Epidermal melanocyte (primary cell): ENCODE data around the gene FAM83G.

Experiments used
- DNase-seq: peaks from one replicate; pipeline ENCODE4 v3.0.0; 2011; ENCODE audit warnings: low spot score; ENCODE audit not compliant: insufficient read length

FAM83G gene

GRCh38 chr17:18990331-18990730, 14.2 kb downstream of the FAM83G start:
- no peak for DNase-seq

- DNase-seq: no peak
Measured at GRCh38 chr17:18988546-18989173, 15.9 kb downstream of the FAM83G start.

GRCh38 chr17:18987862-18988545, 16.6 kb downstream of the FAM83G start:
- DNase-seq: no peak

GRCh38 chr17:18987230-18987610, 17.3 kb downstream of the FAM83G start:
- DNase-seq: no peak

- no peak for DNase-seq
Measured at GRCh38 chr17:18986541-18987229, 17.9 kb downstream of the FAM83G start.

- DNase-seq: no peak
Measured at GRCh38 chr17:18985475-18985874, 19.1 kb downstream of the FAM83G start.

GRCh38 chr17:18984273-18985114, 20.1 kb downstream of the FAM83G start:
- no peak for DNase-seq

GRCh38 chr17:18981642-18982424, 22.7 kb downstream of the FAM83G start:
- no peak for DNase-seq

- DNase-seq: no peak
Measured at GRCh38 chr17:18981335-18981641, 23.3 kb downstream of the FAM83G start.

GRCh38 chr17:18980682-18981334, 23.8 kb downstream of the FAM83G start:
- DNase-seq: no peak

- no peak for DNase-seq
Measured at GRCh38 chr17:18978655-18979054, 25.9 kb downstream of the FAM83G start.

GRCh38 chr17:18978050-18978449, 26.5 kb downstream of the FAM83G start:
- no peak for DNase-seq

- no peak for DNase-seq
Measured at GRCh38 chr17:18977646-18978045, 26.9 kb downstream of the FAM83G start.

- DNase-seq: no peak
Measured at GRCh38 chr17:18977021-18977420, 27.5 kb downstream of the FAM83G start.

GRCh38 chr17:18976201-18976600, 28.4 kb downstream of the FAM83G start:
- no peak for DNase-seq

- DNase-seq: no peak
Measured at GRCh38 chr17:18975597-18975996, 29.0 kb downstream of the FAM83G start.

- no peak for DNase-seq
Measured at GRCh38 chr17:18974407-18975149, 30.0 kb downstream of the FAM83G start.

- DNase-seq: no peak
Measured at GRCh38 chr17:18971801-18972200, 32.8 kb downstream of the FAM83G start.

- no peak for DNase-seq
Measured at GRCh38 chr17:18970582-18971480, 33.7 kb downstream of the FAM83G start.
